ENCODE measurements around the gene SV2A.

SV2A gene

DNA sequence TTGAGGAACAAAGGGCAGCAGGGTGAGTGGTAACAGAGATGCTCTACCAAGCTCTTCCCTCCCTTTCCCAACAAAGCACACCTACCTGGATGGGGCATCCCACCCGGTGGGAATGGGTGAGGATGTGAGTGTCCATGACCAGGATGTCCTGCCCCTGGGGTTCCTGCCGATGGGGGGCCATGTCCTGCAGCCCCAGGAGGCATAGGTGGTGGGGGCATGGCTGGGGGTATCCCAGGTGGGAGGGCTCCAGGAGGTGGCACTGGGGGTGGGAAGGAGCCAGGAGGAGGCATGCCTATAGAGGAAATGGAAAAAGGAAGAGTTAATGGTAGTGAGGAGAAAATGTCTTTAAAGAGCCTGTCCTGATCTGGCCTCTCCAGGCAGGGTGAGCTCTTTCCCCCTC, 8.1 kb upstream of the SV2A start:
- DNase-seq (ENCODE audit: low read depth), result no peak
- TF ChIP-seq, protein P1, sequence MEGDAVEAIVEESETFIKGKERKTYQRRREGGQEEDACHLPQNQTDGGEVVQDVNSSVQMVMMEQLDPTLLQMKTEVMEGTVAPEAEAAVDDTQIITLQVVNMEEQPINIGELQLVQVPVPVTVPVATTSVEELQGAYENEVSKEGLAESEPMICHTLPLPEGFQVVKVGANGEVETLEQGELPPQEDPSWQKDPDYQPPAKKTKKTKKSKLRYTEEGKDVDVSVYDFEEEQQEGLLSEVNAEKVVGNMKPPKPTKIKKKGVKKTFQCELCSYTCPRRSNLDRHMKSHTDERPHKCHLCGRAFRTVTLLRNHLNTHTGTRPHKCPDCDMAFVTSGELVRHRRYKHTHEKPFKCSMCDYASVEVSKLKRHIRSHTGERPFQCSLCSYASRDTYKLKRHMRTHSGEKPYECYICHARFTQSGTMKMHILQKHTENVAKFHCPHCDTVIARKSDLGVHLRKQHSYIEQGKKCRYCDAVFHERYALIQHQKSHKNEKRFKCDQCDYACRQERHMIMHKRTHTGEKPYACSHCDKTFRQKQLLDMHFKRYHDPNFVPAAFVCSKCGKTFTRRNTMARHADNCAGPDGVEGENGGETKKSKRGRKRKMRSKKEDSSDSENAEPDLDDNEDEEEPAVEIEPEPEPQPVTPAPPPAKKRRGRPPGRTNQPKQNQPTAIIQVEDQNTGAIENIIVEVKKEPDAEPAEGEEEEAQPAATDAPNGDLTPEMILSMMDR (IDR thresholded peaks at IDR 0.05; ENCODE audit: insufficient read depth, low read depth, low read length, missing control alignments), result no peak
- H3K4me3 ChIP-seq (ENCODE audit: low read length), result no peak overlapping the region

DNA sequence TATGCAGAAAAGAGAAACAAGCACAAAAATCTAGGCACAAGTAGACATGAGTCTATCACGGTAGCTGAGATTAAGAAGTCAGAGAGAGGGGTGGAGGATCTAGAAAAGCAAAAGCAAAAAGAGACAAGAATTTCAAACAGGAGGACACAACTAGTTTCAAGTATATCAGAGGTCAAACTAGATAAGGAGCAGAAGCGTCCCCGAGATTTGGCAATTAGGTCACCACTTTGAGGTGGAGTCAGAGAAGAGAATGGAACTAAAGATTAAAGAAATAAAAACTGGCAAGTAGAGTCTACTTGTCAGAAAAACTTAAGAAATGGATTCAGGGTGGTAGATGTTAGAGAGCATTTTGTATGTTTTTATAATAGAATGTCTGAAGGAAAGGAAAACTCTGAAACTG, 7.7 kb upstream of the SV2A start:
- TF ChIP-seq, protein P1 (IDR thresholded peaks at IDR 0.05; ENCODE audit: insufficient read depth, low read depth, low read length, missing control alignments), result no peak
- no peak overlapping the region for H3K4me3 ChIP-seq (ENCODE audit: low read length)
- DNase-seq (ENCODE audit: low read depth), result no peak

DNA sequence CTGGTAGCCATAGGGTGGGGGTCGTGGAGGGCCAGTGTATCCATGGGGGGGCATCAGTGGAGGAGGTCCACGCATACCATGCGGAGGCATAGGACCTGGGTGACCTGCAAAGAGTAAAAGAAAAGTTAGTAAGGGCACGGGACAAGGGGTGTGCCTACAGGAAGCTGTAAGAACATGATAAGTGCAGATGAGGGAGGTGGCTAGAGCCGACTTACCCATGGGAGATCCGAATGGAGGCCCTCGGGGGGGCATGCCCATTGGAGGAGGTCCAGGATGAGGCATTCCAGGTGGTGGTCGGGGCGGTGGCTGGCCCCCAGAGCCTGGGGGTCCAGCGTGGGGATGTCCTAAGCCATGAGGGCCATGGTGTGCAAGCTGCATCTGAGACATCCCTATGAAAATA, 6.0 kb upstream of the SV2A start:
- TF ChIP-seq, protein P1 (IDR thresholded peaks at IDR 0.05; ENCODE audit: insufficient read depth, low read depth, low read length, missing control alignments), result no peak
- DNase-seq (ENCODE audit: low read depth), result no peak
- no peak overlapping the region for H3K4me3 ChIP-seq (ENCODE audit: low read length)

- H3K4me3 ChIP-seq (ENCODE audit: low read length), result no peak overlapping the region
- no peak for DNase-seq (ENCODE audit: low read depth)
- TF ChIP-seq, protein P1 (IDR thresholded peaks at IDR 0.05; ENCODE audit: insufficient read depth, low read depth, low read length, missing control alignments), result no peak
These were observed 769 bp downstream of the SV2A start for GRCh38 chr1:149916898-149917252.

- H3K4me3 ChIP-seq (ENCODE audit: low read length), result no peak overlapping the region
- TF ChIP-seq, protein P1 (IDR thresholded peaks at IDR 0.05; ENCODE audit: insufficient read depth, low read depth, low read length, missing control alignments), result no peak
- DNase-seq (ENCODE audit: low read depth), result no peak
These were observed 1.3 kb downstream of the SV2A start for GRCh38 chr1:149916193-149916897.

- H3K4me3 ChIP-seq (ENCODE audit: low read length), result no peak overlapping the region
- TF ChIP-seq, protein P1 (IDR thresholded peaks at IDR 0.05; ENCODE audit: insufficient read depth, low read depth, low read length, missing control alignments), result no peak
- DNase-seq (ENCODE audit: low read depth), result no peak
These were observed 2.0 kb downstream of the SV2A start for GRCh38 chr1:149915429-149916192.
